OCI-LY3 (cell line): ENCODE measurements around the gene ANKRD33.

ENCODE experiments used
- EZH2phosphoT487 ChIP-seq: fragments of 200-600 bp; shearing (Covaris generic); IDR thresholded peaks from 2 replicates; pipeline ENCODE4 v1.6.1; 2018; ENCODE audit warnings: antibody characterized with exemption, mixed run types, low read depth
- TF ChIP-seq, protein P1 (sequence below): fragments of 200-600, 300-600 bp; sonication (generic); IDR thresholded peaks from 2 replicates; pipeline ENCODE4 v1.5.1; 2014; ENCODE audit warnings: antibody characterized with exemption, low read length, low read depth

DNA sequence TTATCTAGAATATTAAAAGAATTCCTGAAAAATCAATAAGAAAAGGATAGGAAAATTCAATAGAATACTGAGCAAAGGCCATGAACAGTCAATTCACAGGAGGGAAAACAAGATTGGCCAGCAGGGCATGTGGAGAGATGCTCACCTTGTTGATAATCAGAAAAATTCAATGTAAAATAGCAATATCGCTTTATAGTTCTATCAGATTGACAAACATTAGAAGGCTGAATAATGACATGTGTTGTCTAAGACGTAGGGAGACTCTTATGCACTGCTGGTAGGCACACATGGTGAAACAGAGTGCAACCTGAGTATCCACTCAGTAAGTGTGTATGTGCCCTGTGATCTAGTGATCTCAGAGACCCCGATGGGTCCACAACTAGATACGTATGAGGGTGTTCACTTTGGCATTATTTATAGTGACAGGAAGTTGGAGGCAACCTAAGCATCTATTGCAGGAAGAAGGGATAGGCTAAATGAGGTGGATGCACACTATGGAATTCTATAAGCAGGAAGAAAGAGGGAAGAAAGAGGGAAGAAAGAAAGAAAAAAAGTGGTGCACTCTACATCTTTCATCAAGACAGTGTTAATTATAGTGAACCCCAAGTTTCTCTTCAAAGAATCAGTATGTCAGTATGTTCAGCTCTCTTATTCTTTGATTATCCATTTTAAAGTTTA is 3.8 kb upstream of the ANKRD33 start:
- TF ChIP-seq, protein P1, sequence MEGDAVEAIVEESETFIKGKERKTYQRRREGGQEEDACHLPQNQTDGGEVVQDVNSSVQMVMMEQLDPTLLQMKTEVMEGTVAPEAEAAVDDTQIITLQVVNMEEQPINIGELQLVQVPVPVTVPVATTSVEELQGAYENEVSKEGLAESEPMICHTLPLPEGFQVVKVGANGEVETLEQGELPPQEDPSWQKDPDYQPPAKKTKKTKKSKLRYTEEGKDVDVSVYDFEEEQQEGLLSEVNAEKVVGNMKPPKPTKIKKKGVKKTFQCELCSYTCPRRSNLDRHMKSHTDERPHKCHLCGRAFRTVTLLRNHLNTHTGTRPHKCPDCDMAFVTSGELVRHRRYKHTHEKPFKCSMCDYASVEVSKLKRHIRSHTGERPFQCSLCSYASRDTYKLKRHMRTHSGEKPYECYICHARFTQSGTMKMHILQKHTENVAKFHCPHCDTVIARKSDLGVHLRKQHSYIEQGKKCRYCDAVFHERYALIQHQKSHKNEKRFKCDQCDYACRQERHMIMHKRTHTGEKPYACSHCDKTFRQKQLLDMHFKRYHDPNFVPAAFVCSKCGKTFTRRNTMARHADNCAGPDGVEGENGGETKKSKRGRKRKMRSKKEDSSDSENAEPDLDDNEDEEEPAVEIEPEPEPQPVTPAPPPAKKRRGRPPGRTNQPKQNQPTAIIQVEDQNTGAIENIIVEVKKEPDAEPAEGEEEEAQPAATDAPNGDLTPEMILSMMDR, result no peak
- TF ChIP-seq EZH2phosphoT487, result no peak
